Measurements from ENCODE around the gene SLC1A5. TPM values are rescaled to one million over a fixed set of nuclear protein-coding genes. Genes with fewer than 3 reads are reported as not detected.

Gene SLC1A5
- total RNA-seq, 1 experiment from 2014 or later = 135 TPM

- no peak overlapping the region for H3K27ac ChIP-seq
- H3K36me3 ChIP-seq = peaks cover 95% of the 10 kb centered on the region
- no peak overlapping the region for H3K4me3 ChIP-seq
- H3K9me3 ChIP-seq (replicated peaks) = no peaks in the 10 kb centered on the region
- H3K27me3 ChIP-seq (replicated peaks) = no peaks in the 10 kb centered on the region
- peaks cover 16% of the 10 kb centered on the region for H3K4me1 ChIP-seq (replicated peaks)
- no peak for DNase-seq (ENCODE audit: low read depth in 1 of 2, low spot score in 2 of 2)
Observed at GRCh38 chr19:46726971-46727501, 61.4 kb downstream of the SLC1A5 start.

DNA sequence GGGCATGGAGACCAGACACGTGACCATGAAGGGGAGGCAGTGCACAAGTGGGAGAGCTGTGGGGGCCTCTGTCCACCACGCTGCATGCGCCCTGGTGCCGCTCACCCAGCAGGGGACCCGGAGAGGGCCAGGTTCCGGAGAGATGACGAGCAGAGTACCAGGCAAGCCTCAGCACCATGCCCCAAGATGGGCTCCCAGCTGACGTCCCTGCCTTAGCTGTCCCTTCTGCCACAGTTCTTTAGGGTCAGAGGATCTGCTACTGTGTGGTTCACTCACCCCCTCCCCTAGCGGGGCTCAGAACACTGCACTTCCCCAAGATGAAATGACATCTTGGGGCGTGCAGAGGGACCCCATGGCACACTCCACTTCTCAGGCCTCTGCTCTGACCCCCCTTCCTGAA lies 61.8 kb downstream of the SLC1A5 start:
- Histone ChIP-seq H3K36me3 (peaks cover 95% of the 10 kb centered on the region), H3K4me3 (no peak overlapping the region), H3K4me1 (replicated peaks) (peaks cover 11% of the 10 kb centered on the region), H3K27ac (no peak overlapping the region), H3K27me3 (replicated peaks) (no peaks in the 10 kb centered on the region), H3K9me3 (replicated peaks) (no peaks in the 10 kb centered on the region)
- no peak for DNase-seq (ENCODE audit: low read depth in 1 of 2, low spot score in 2 of 2)

GRCh38 chr19:46725859-46726393 lies 62.5 kb downstream of the SLC1A5 start:
- H3K4me3 ChIP-seq = no peak overlapping the region
- peaks cover 95% of the 10 kb centered on the region for H3K36me3 ChIP-seq
- peaks cover 5% of the 10 kb centered on the region for H3K4me1 ChIP-seq (replicated peaks)
- H3K27ac ChIP-seq = no peak overlapping the region
- H3K9me3 ChIP-seq (replicated peaks) = no peaks in the 10 kb centered on the region
- no peaks in the 10 kb centered on the region for H3K27me3 ChIP-seq (replicated peaks)
- DNase-seq (ENCODE audit: low read depth in 1 of 2, low spot score in 2 of 2) = no peak

DNA sequence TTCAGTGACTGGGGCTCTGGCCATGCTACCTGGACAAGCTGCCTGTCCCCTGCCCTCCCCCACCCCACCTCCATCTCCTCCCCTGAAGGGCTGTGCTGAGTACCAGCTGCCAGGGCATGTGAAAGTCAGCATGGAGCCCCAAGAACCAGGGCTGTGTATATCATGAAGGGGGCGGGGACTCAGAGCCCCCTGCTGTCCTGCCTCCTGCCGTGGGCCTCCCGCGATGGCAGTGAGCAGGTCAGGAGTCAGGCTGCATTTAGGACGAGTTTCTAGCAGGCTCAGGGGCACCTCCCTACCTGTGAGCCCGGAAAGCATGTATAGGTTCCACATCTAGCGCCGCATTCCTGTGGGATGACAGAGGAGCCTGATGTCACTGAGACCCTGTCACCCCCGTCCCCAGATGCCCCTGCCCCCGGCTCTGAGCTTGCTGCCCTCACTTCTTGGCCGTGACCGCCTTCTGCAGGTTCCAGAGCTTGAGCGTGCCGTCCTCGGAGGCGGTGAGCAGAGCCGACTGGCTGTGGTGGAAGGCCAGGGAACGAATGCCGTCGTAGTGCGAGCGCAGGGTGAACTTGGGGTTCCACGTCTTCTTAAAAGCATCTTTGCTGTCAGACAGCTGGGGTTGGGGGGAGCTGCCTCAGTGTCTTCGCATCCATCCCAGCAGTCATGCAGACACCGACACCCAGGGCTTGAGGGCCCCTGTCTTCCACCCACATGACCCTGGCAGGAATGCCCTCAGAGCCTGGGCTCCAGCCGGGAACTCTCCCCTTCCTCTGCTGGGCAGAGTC lies 63.2 kb downstream of the SLC1A5 start:
- Histone ChIP-seq H3K9me3 (replicated peaks) (no peaks in the 10 kb centered on the region), H3K4me1 (replicated peaks) (no peaks in the 10 kb centered on the region), H3K36me3 (peaks cover 95% of the 10 kb centered on the region), H3K27ac (no peak overlapping the region), H3K4me3 (no peak overlapping the region), H3K27me3 (replicated peaks) (no peaks in the 10 kb centered on the region)
- DNase-seq (ENCODE audit: low read depth in 1 of 2, low spot score in 2 of 2) = no peak

Other genes starting within 250 kb of the SLC1A5 start
- 232 and 272 TPM in 2 replicates for gene CALM3, start 187.3 kb downstream of the SLC1A5 start, total RNA-seq (2014; rRNA removed; shearing (Covaris generic))
- gene PTGIR, start 163.5 kb downstream of the SLC1A5 start, total RNA-seq (2014; rRNA removed; shearing (Covaris generic)) = not detected in 2 replicates
- gene GNG8, start 152.4 kb downstream of the SLC1A5 start, total RNA-seq (2014; rRNA removed; shearing (Covaris generic)) = not detected in 2 replicates
- gene DACT3, start 127.4 kb downstream of the SLC1A5 start, total RNA-seq (2014; rRNA removed; shearing (Covaris generic)) = 2.4 and 4.4 TPM in 2 replicates
- 7.3 and 7.8 TPM in 2 replicates for gene PRKD2, start 71.5 kb downstream of the SLC1A5 start, total RNA-seq (2014; rRNA removed; shearing (Covaris generic))
- 48.7 and 63.9 TPM in 2 replicates for gene FKRP, start 42.5 kb downstream of the SLC1A5 start, total RNA-seq (2014; rRNA removed; shearing (Covaris generic))
- gene STRN4, start 42.1 kb downstream of the SLC1A5 start, total RNA-seq (2014; rRNA removed; shearing (Covaris generic)) = 91.1 and 112 TPM in 2 replicates
- gene AP2S1, start 62.3 kb upstream of the SLC1A5 start, total RNA-seq (2014; rRNA removed; shearing (Covaris generic)) = 286 and 304 TPM in 2 replicates
- gene ARHGAP35, start 72.4 kb upstream of the SLC1A5 start, total RNA-seq (2014; rRNA removed; shearing (Covaris generic)) = 17.7 and 24.7 TPM in 2 replicates
- not detected in 2 replicates for gene NPAS1, start 231.2 kb upstream of the SLC1A5 start, total RNA-seq (2014; rRNA removed; shearing (Covaris generic))

Data from SJSA1 (cell line).